HG03097 (cell line): ENCODE data around the gene ACAP3.
A peak's percentile ranks its signal among the peaks of the same experiment; 100 is the strongest.

Experiments
- ATAC-seq: cut with Tn5 transposase; IDR thresholded peaks from one replicate; pipeline ENCODE4 v1.9.1; 2021; ENCODE audit not compliant: unreplicated experiment, low FRiP score

ACAP3 gene, protein sequence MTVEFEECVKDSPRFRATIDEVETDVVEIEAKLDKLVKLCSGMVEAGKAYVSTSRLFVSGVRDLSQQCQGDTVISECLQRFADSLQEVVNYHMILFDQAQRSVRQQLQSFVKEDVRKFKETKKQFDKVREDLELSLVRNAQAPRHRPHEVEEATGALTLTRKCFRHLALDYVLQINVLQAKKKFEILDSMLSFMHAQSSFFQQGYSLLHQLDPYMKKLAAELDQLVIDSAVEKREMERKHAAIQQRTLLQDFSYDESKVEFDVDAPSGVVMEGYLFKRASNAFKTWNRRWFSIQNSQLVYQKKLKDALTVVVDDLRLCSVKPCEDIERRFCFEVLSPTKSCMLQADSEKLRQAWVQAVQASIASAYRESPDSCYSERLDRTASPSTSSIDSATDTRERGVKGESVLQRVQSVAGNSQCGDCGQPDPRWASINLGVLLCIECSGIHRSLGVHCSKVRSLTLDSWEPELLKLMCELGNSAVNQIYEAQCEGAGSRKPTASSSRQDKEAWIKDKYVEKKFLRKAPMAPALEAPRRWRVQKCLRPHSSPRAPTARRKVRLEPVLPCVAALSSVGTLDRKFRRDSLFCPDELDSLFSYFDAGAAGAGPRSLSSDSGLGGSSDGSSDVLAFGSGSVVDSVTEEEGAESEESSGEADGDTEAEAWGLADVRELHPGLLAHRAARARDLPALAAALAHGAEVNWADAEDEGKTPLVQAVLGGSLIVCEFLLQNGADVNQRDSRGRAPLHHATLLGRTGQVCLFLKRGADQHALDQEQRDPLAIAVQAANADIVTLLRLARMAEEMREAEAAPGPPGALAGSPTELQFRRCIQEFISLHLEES

DNA sequence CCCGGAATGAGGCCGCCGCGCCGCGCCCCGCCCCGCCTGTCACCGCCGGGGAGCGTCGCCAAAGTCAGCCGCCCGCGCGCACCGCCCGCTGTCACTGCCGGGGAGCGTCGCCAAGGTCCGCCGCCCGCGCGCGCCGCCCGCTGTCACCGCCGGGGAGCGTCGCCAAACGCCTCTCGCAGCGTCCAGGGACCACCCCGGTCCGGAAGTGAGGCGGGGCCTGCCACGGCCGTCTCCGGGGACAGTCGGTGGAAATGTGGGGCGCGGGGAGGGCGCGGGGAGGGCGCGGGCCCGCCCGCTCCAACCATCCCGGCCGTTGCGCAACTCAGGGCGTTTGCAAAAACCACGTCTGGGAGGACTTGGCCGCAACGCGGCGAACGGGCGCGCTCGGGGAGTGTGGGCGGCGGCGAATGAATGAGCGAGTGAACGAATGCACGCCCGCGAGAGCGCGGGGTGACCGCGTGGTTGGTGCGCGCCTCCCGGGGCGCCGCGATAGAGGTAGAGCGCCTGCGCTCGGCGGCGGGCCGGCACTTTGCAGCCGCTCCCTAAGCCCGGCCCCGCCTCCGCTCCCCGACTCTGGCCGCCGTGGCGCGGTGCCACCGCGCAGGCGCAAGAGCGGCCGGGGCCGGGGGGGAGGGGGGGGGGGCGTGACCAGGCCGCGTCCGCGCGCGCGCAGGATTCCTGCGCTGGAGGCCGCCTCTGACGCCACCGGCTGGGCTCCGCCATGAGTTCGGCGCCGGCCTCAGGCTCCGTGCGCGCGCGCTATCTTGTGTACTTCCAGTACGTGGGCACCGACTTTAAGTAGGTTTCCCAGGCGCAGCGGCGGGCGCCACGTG lies at the start of gene ACAP3, which contains the start of gene PUSL1:
TSS of gene ACAP3 (minus strand) at position 8 of the 833 bp plus-strand sequence. CDS start 115 bp downstream, outside the sequence.
TSS of gene PUSL1 (plus strand) at position 675 of the 833 bp plus-strand sequence. CDS start at position 722, 47 bp downstream.
- peak; percentile 55 for ATAC-seq

DNA sequence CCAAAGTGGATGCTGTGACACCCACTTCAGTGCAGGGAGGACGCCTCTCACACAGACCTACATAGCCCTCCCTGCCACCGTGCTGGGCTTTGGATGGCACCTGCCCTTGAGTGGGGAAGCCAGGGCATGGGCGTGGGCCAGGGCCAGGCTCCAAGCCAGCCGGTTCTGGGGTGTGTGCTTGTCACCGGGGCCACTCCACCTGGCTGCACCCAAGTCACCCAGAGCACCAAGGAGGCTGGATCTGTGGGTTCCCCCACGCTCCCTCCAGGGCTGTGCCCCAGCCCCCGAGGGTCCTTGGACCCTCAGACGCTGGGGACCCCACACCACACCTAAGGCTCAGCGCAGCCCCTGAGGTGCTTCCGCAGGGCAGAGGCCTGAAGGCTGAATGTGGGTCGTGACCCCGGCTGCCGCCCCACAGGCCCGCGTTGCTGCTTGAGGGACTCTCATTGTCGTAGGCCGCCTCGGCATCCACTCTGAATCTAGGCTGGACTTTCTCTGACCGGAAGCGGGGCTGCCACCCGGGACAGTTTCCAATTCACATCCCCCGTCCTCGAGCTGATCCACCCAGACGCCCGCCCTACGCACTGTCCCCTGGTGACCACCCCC lies 49.2 kb upstream of the ACAP3 start:
- no peak for ATAC-seq

DNA sequence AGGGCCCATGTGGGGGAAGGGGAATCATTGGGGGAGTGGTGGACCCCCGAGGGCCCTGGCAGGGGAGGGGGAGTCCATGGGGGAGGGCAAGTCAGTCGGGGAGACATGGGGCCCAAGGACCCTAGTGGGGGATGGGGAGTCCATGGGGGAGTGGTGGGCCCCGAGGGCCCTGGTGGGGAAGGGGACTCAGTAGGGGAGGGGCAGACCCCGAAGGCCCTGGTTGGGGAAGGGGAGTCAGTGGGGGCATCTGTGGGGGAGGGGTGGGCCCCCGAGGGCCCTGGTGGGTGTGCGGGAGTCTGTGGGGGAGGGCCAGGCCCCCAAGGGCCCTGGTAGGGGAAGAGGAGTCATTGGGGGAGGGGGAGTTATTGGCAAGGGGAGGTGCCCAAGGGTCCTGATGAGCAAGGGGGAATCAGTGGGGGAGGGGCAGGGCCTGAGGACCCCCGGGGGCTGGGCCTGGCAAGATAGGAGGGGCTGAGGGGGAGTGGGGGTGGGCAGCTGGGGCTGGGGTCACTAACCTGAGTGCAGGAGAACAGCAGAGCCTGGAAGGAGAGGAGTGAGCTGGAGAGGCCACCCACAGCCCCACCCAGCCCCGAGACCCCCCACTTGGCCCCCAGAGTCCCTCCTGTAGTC lies 48.6 kb upstream of the ACAP3 start:
- ATAC-seq, result no peak

DNA sequence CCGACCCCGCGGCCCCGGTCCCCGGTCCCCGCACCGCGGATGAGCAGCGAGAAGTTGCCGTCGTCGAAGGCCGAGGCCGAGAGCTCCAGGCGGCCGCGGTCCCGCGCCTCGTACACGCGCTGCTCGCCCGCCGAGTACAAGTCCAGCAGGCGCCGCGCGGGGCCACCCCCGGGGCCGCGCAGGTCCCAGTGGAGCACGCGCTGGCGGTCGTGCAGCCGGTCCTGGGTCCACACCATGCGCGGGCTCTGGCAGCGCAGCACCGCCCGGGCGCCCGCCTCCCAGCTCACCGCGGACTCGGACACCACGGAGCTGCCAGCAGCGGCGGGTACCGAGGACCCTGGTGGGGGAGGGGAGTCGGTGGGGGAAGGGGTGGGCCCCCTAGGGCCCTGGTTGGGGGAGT lies 47.7 kb upstream of the ACAP3 start:
- ATAC-seq, result no peak

DNA sequence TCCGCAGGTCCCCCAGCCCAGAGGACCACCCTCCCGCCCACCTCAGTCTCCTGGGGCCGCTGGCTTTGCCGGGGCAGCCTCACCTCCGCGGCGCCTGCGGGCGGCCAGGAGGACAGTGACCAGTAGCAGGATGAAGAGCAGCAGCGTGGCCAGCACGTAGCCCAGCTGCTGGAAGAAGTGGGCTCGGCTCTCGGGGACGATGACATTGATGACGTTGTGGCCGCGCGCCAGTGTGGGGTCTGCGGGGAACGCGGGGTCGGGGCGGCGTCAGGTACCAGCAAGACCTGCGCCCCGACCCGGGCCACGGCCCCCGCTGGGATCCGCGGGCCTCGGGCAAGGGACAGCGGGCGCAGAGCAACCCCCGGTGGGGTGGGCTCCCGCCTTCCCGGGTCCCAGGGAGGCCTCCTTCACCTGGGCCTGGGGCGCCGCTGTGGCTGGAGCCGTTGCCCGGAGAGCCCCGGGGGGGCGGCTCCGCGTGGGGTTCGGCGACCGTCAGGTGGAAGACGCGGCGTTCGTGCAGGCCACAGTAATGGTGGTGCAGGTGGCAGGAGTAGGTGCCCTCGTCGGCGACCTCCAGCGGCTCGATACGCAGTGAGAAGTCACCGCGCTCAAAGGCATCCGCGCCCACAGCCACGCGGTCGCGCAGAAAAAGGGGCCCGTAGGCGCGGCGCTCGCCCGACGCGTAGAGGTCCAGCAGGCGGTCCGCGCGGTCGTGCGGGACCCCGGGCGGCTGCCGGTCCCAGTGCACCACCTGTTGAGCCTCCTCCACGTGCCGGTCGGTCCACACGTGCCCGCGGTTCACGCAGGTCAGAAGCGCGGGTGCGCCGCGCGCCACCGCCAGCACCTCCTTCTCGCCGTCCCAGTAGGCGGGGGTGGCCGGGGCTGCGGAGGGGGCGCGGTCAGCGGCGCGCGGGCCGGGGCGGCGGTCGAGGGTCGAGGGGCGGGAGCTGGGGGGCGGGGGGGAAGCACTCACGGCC lies 46.8 kb upstream of the ACAP3 start:
- no peak for ATAC-seq

DNA sequence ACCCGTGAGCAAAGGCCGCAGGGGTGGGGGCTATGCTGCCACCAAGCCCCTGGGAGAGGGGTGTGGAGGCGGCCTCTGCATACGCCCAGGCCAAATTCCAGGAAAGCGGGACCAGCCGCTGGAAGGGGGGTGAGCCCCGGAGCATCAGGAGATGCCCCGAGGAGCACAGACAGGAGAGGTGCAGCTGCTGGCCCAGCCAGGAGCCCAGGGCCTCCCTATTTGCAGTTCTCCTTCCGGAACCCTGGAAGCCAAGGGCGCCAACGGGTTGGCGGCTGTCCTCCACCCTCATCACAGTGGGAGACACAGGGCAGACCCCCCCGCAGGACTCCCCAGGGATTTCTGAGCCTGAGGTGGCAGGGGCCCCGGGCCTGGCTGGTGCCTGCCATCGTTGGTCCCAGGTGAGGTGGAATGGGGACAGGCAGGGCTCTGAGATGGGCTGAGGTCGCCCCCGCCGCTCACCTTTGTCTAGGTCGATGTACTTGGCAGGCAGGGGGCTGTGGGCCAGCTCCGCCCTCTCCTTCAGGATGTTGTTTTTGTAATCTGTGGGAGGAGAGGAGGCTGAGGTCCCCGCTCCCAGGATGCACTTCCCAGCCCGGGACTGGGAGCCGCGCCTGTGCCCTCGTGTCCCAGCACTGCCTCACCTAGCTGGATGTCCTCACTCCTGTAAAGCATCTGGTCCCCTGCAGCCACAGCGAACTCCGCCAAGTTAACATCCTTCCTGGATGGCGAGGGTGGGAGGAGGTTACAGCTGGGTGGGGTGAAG lies 45.8 kb upstream of the ACAP3 start:
- ATAC-seq, result no peak

DNA sequence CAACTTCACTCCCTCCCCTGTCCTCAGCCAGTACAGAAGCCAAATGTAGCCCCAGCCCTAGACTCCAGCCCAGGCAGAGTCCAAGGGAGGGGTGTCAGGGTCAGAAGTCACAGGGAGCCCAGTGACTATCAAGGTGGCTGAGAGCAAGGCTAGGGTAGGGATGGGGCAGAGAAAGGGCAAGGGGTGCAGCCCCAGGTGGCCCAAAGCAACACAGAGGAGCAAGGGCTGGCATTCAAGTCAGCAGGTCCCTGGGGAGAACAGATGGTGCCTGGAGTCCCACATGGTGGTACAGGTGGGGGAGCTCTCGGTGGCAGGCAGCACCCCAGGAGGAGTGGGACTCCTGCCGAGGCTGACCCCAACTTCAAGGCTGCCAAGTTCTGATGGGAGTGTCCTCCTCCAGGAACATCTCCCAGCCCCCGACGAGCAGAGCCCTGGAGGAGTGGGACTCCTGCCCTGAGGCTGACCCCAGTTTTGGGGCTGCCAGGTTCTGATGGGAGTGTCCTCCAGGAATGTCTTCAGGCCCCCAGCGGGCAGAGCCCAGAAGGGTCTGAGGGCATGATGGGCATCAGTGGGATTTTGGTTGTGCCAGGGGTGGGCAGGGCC lies 45.2 kb upstream of the ACAP3 start:
- no peak for ATAC-seq

DNA sequence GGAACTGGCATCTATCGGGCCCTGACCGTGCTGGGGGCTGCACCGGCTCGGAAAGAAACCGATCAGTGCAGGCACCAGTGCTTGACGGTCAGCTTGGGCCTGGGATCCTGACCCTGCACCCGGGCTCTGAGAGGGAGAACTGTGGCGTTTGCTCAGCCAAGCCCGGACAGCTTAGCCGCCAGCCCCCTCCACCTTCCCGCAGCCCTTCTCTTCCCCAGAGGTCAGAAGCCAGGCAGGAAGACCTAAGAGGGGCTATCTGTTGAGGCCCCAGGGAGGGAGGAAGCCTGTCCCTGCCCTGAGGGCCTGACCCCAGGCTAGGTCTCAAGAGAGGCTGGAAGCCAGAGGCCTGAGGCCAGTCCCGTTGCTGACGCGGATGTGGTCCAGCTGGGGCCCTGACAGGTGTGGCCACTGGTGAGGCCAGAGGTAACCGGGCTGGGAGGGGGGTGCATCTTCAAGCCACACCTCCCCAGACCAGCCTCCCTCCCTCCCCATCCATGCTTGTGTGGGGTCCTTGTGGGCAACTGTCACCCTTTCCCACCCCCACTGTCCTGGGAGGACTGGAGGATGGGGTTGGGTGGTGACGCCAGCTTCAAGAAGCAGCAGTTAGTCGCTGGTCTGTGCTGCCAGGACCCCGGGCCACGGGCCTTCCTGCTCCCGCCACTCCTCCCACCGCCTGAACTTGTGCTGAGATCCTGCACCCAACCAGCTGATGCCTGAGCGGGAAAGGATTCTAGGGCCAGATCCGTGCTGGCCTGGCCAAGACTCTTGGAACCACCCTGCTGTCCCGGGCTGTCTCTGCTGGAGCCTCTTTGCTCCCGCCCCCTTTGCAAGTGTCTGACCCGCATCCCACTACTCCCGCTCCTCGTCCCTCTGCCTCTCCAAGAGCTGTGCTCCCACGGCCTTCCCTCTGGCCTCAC lies 44.0 kb upstream of the ACAP3 start:
- no peak for ATAC-seq

DNA sequence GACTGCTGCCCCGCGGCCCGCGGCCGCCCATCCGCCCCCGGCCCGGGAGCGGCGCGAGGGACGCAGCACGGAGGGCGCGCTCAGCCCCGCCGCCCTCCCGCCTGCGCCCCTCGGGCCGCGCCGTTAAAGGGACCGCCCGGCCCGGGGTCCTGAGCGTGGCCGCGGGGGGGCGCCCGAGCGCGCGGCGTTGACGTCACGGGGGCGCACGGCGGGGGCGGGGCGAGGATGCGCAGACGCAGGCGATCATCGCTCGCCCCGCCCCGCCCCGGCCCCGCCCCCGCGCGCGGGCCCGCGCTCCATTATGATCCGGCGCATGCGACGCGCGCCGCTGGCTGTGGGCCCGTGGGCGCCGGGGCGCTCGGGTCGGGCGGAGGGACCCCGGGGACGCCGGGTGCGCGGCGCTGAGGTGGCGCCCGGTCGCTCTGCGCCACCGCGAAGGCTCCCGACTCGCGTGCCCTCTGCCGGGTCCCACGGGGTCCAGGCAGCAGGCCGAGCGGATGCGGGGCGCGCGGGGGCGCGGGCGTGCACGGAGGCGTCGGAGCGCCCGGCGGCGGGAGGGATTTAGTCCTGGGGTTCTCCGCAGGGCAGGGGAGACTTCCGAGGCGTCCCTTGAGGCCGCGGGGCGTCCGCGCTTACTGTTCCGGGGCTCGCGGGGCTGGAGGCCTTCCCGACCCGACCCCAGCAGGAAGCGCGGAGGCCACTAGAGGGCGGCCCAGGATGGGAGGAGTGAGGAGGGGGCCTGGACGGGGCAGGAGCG lies 41.7 kb upstream of the ACAP3 start, which contains the start of gene DVL1:
TSS of gene DVL1 (minus strand) at position 163 of the 757 bp plus-strand sequence. CDS start 353 bp downstream, outside the sequence.
- ATAC-seq, result peak; percentile 51

DNA sequence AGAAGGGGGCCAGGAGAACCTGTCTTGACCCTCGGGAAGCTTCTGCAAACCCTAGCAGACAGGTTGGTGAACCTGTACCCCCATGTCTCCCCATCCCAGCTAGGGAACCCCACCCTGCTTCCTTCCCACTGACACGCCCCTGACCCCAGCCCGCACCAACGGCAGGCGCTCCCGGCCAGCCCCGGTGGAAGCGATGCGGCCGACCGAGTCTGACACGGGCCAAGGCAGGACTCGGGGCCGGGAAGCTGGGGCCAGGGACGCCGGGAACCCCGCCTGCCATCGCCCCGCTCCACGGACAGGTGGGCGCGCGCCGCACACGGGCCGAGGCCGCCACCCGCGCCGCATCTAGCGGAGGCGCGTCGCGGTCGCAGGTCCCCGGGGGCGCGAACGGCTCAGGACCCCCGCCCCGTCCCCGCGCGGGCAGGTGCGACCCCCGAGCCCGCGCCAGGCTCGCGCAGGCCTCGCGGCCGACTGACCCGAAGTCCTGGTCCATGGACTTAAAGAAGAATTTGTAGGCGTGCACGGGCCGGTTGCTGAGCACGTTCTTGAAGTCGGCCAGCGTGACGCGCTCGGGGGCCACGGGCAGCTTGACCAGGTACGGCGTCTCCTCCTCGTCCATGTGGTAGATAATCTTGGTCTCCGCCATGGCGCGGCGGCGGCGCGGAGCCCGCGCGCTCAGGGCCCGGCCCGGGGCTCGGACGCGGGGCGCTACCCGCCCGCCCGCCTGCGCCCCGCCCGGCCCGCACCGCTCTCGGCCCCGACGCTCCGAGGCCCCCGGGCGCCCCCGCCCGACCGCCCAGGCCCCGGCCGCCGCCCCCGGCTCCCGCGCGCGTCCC lies 40.9 kb upstream of the ACAP3 start:
- ATAC-seq, result peak; percentile 16

DNA sequence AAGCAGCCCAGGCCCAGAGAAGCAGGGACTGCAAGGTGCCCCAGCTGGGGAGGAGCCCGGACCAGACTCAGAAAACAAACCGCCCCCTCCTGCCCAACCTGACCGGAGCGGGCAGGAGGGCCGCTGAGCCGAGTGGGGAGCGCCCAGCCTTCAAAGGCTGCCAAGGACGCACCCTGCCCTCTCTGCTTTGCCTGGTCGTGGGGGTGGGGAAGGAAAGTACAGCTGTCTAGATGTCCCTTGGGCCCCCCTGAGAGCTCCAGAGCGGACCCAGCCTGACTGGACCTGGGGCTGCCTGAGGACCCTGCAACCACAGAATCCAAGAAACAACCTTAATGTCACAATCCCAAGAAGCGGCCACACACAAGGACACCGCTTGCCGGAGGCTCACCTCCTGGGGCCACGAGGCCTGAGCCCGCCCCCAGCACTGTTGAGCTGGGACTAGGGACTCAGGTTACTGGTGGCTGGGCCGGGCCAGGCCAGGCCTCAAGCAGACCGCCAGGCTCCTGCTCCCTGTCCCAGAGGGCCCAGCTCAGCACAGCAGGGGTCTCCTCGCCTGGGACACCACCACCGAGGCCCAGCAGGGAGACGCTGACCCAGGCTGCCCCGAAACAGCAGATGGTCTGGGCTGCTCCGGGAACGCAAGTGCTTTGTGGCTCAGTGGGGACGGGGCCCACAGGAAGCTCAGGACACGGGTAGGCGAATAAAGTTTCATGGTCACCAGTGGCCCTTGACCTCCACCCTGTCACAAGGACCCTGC lies 40.1 kb upstream of the ACAP3 start:
- ATAC-seq, result no peak

DNA sequence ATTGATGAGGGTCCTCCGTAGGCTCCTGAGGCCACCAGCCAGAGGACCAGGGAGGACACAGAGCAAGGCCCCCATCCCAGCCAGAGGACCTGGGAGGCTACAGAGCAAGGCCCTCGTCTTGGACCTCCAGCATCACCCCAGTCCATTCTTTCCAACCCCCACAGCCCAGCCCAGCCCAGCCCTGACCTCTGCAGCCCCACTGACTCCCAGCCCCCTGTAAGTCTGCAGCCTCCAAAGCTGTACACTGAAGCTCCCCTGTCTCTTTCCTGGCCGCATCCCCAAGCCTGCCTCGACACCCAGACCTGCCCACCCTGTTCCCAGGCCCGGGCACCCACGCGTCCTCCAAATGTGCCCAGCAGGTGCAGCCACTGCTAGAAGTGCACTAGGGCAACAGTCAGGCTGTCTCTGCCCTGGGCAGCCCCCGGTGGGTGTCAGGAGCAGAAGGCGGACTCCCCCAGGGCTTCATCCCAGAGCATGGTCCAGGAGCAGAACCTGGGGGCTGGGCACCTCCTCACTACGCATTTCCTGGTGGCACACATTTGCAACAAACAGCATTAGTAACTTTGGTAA lies 39.4 kb upstream of the ACAP3 start:
- ATAC-seq, result no peak

DNA sequence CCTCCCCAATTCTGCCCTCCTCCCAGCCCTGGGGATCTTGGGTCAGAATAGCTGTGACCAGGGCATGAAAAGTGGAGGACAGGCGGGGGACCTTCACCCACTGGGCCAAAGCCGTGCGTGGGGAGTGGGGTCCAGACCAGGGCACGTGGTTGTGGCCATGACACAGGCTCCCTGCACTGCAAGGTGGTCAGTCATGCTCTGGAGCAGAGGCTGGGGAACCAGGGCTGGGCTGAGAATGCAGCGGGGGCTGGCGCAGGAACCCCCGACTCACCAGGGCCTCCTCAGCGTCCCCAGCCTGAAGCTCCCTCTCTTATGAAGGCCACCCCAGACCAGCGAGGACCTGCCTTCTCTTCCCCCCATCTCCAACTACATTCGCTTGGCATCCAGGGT lies 38.8 kb upstream of the ACAP3 start:
- ATAC-seq, result no peak
